ENCODE measurements around the gene EPHA8. TPM values are rescaled to one million over a fixed set of nuclear protein-coding genes. Genes with fewer than 3 reads are reported as not detected.

Gene EPHA8
- total RNA-seq, 1 experiment from 2014 or later: 0.07 TPM

- no peak for ATAC-seq
- no peak overlapping the region for H2AFZ ChIP-seq (ENCODE audit: low read length)
- H3K9me2 ChIP-seq (replicated peaks; ENCODE audit: low read length): no peaks in the 10 kb centered on the region
- H3K9me3 ChIP-seq (ENCODE audit: low read length): no peaks in the 10 kb centered on the region
- ChIA-PET POLR2A (ENCODE audit: unreplicated experiment) (no interaction called here), CTCF (no interaction called here)
- no peak overlapping the region for H3K4me3 ChIP-seq (ENCODE audit: low read length)
- BruUV-seq (replicated peaks): no TSS peak
- no peaks in the 10 kb centered on the region for H3K36me3 ChIP-seq (ENCODE audit: low read depth, low read length)
- DNase-seq: no peak
- no peak overlapping the region for H3K4me2 ChIP-seq (ENCODE audit: low read length)
- no peak overlapping the region for H3K9ac ChIP-seq (ENCODE audit: low read length)
- TF ChIP-seq CTCF (conservative IDR thresholded peaks at IDR 0.05; ENCODE audit: low read depth, low read length): no peak
- TF ChIP-seq EZH2 (IDR thresholded peaks at IDR 0.05; ENCODE audit: low read length, unreplicated experiment): no peak
- no peak for TF ChIP-seq EZH2phosphoT487 (IDR thresholded peaks at IDR 0.05; ENCODE audit: borderline replicate concordance, low read length)
- H3K79me2 ChIP-seq (ENCODE audit: low read length): no peaks in the 10 kb centered on the region
- intact Hi-C loops (cut with micrococcal nuclease): no loop called here
- no peaks in the 10 kb centered on the region for H4K20me1 ChIP-seq (ENCODE audit: low read length)
- no peaks in the 10 kb centered on the region for H3K4me1 ChIP-seq (ENCODE audit: insufficient read depth, low read length)
- H3K27ac ChIP-seq (ENCODE audit: low read length): no peak overlapping the region
- H3K27me3 ChIP-seq (ENCODE audit: low read length): peaks cover 55% of the 10 kb centered on the region
- no peaks in the 10 kb centered on the region for H3F3A ChIP-seq (ENCODE audit: low read length, unreplicated experiment)
Observed at GRCh38 chr1:22615886-22616285, 52.6 kb downstream of the EPHA8 start.

- H3K4me1 ChIP-seq (ENCODE audit: insufficient read depth, low read length): no peaks in the 10 kb centered on the region
- H3K27ac ChIP-seq (ENCODE audit: low read length): no peak overlapping the region
- ATAC-seq (no peak), DNase-seq (no peak)
- no peaks in the 10 kb centered on the region for H3K79me2 ChIP-seq (ENCODE audit: low read length)
- CTCF ChIA-PET: no interaction called here
- no peak overlapping the region for H2AFZ ChIP-seq (ENCODE audit: low read length)
- POLR2A ChIA-PET (ENCODE audit: unreplicated experiment): no interaction called here
- no peaks in the 10 kb centered on the region for H3K9me3 ChIP-seq (ENCODE audit: low read length)
- intact Hi-C loops (cut with micrococcal nuclease): no loop called here
- H3F3A ChIP-seq (ENCODE audit: low read length, unreplicated experiment): no peaks in the 10 kb centered on the region
- no peak overlapping the region for H3K4me2 ChIP-seq (ENCODE audit: low read length)
- H3K36me3 ChIP-seq (ENCODE audit: low read depth, low read length): no peaks in the 10 kb centered on the region
- H4K20me1 ChIP-seq (ENCODE audit: low read length): no peaks in the 10 kb centered on the region
- no peak overlapping the region for H3K4me3 ChIP-seq (ENCODE audit: low read length)
- H3K27me3 ChIP-seq (ENCODE audit: low read length): peaks cover 55% of the 10 kb centered on the region
- BruUV-seq (replicated peaks): no TSS peak
- H3K9me2 ChIP-seq (replicated peaks; ENCODE audit: low read length): no peaks in the 10 kb centered on the region
- no peak for TF ChIP-seq EZH2 (IDR thresholded peaks at IDR 0.05; ENCODE audit: low read length, unreplicated experiment)
- no peak for TF ChIP-seq CTCF (conservative IDR thresholded peaks at IDR 0.05; ENCODE audit: low read depth, low read length)
- TF ChIP-seq EZH2phosphoT487 (IDR thresholded peaks at IDR 0.05; ENCODE audit: borderline replicate concordance, low read length): no peak
- no peak overlapping the region for H3K9ac ChIP-seq (ENCODE audit: low read length)
Observed at GRCh38 chr1:22616571-22616970, 53.3 kb downstream of the EPHA8 start.

- Histone ChIP-seq H3K27me3 (ENCODE audit: low read length) (peaks cover 55% of the 10 kb centered on the region), H3K36me3 (ENCODE audit: low read depth, low read length) (no peaks in the 10 kb centered on the region), H3K79me2 (ENCODE audit: low read length) (no peaks in the 10 kb centered on the region), H3K9me3 (ENCODE audit: low read length) (no peaks in the 10 kb centered on the region), H2AFZ (ENCODE audit: low read length) (no peak overlapping the region), H3K4me3 (ENCODE audit: low read length) (no peak overlapping the region), H4K20me1 (ENCODE audit: low read length) (no peaks in the 10 kb centered on the region), H3K27ac (ENCODE audit: low read length) (no peak overlapping the region), H3K9ac (ENCODE audit: low read length) (no peak overlapping the region), H3K4me2 (ENCODE audit: low read length) (no peak overlapping the region), H3K4me1 (ENCODE audit: insufficient read depth, low read length) (no peaks in the 10 kb centered on the region), H3F3A (ENCODE audit: low read length, unreplicated experiment) (no peaks in the 10 kb centered on the region), H3K9me2 (replicated peaks; ENCODE audit: low read length) (no peaks in the 10 kb centered on the region)
- ChIA-PET CTCF (no interaction called here), POLR2A (ENCODE audit: unreplicated experiment) (no interaction called here)
- ATAC-seq (no peak), DNase-seq (no peak)
- intact Hi-C loops (cut with micrococcal nuclease): no loop called here
- no peak for TF ChIP-seq CTCF (conservative IDR thresholded peaks at IDR 0.05; ENCODE audit: low read depth, low read length)
- TF ChIP-seq EZH2phosphoT487 (IDR thresholded peaks at IDR 0.05; ENCODE audit: borderline replicate concordance, low read length): no peak
- no peak for TF ChIP-seq EZH2 (IDR thresholded peaks at IDR 0.05; ENCODE audit: low read length, unreplicated experiment)
- no TSS peak for BruUV-seq (replicated peaks)
Observed at GRCh38 chr1:22618056-22618455, 54.8 kb downstream of the EPHA8 start.

Measured in PC-3 (cell line).